HepG2 (cell line): ENCODE measurements around the gene SEMA3B. TPM values are rescaled to one million over a fixed set of nuclear protein-coding genes. Genes with fewer than 3 reads are reported as not detected.

ENCODE experiments used
- ASH2L ChIP-seq: fragments of 300-600, 200-600 bp; sonication (generic); IDR thresholded peaks from 2 replicates; pipeline ENCODE4 v1.7.0; 2017; ENCODE audit warnings: low read depth, mild to moderate bottlenecking, moderate library complexity, mixed read lengths, low read length; ENCODE audit not compliant: insufficient read length
- BORCS8-MEF2B ChIP-seq: sonication (generic); formaldehyde crosslinking; IDR thresholded peaks from 2 replicates; pipeline ENCODE4 v1.8.0; 2022; ENCODE audit warnings: mild to moderate bottlenecking, missing genetic modification reagents
- CCDC6 ChIP-seq: sonication (generic); formaldehyde crosslinking; IDR thresholded peaks from 2 replicates; pipeline ENCODE4 v1.8.1; 2022; ENCODE audit warnings: mild to moderate bottlenecking, missing genetic modification reagents, moderate library complexity
- FOSL1 ChIP-seq: sonication (generic); formaldehyde crosslinking; IDR thresholded peaks from 2 replicates; pipeline ENCODE4 v1.9.0; 2021; ENCODE audit warnings: missing genetic modification reagents, borderline replicate concordance
- IRF2 ChIP-seq: IDR thresholded peaks from 2 replicates; pipeline ENCODE4 v1.6.1; 2018; ENCODE audit warnings: missing genetic modification reagents, missing compliant biosample characterization
- JUND ChIP-seq: sonication (generic); formaldehyde crosslinking; IDR thresholded peaks from 2 replicates; pipeline ENCODE4 v1.8.0; 2022; ENCODE audit warnings: mild to moderate bottlenecking, missing genetic modification reagents
- MATR3 ChIP-seq: sonication (generic); formaldehyde crosslinking; IDR thresholded peaks from 2 replicates; pipeline ENCODE4 v1.4.0; 2020; ENCODE audit warnings: missing genetic modification reagents
- NCOA5 ChIP-seq: sonication (generic); formaldehyde crosslinking; IDR thresholded peaks from 2 replicates; pipeline ENCODE4 v1.4.0; 2020; ENCODE audit warnings: missing genetic modification reagents
- NR1H2 ChIP-seq: sonication (generic); formaldehyde crosslinking; IDR thresholded peaks from 2 replicates; pipeline ENCODE4 v1.8.1; 2022; ENCODE audit warnings: low read depth, missing genetic modification reagents, borderline replicate concordance
- RFXAP ChIP-seq: sonication (generic); formaldehyde crosslinking; IDR thresholded peaks from 2 replicates; pipeline ENCODE4 v1.4.0; 2020; ENCODE audit warnings: missing genetic modification reagents, borderline replicate concordance
- SIX1 ChIP-seq: sonication (generic); formaldehyde crosslinking; IDR thresholded peaks from 2 replicates; pipeline ENCODE4 v1.4.0; 2020; ENCODE audit warnings: missing genetic modification reagents, borderline replicate concordance
- ZNF335 ChIP-seq: sonication (generic); formaldehyde crosslinking; IDR thresholded peaks from 2 replicates; pipeline ENCODE4 v1.4.0; 2020; ENCODE audit warnings: missing genetic modification reagents
- ZNF34 ChIP-seq: sonication (generic); formaldehyde crosslinking; IDR thresholded peaks from 2 replicates; pipeline ENCODE4 v1.4.0; 2020; ENCODE audit warnings: mild to moderate bottlenecking, missing genetic modification reagents, borderline replicate concordance
- ZNF441 ChIP-seq: sonication (generic); formaldehyde crosslinking; IDR thresholded peaks from 2 replicates; pipeline ENCODE4 v1.7.0; 2021; ENCODE audit warnings: missing genetic modification reagents, borderline replicate concordance
- ZNF552 ChIP-seq: sonication (generic); formaldehyde crosslinking; IDR thresholded peaks from 2 replicates; pipeline ENCODE4 v1.9.0; 2022; ENCODE audit warnings: missing genetic modification reagents, mild to moderate bottlenecking, borderline replicate concordance
- ZUFSP ChIP-seq: sonication (generic); formaldehyde crosslinking; IDR thresholded peaks from 2 replicates; pipeline ENCODE4 v1.9.0; 2021; ENCODE audit warnings: missing genetic modification reagents, mild to moderate bottlenecking, borderline replicate concordance
- ZXDC ChIP-seq: sonication (generic); formaldehyde crosslinking; IDR thresholded peaks from 2 replicates; pipeline ENCODE4 v1.5.0; 2020; ENCODE audit warnings: mild to moderate bottlenecking, missing genetic modification reagents
- polyA plus RNA-seq, 8 experiments: library from polyadenylated mRNA; depleted of rRNA in 3 of 8; stranded (reverse) in 7 of 8; unstranded in 1 of 8; fragments of >200 nt; fragmentation: Illumina TruSeq in 4 of 8; extraction: Trizol in 4 of 8; gene quantifications; 2 replicates each; pipeline versions ENCODE4 v1.2.1 to v1.2.3, GENCODE V29; 2011 to 2016; ENCODE audit warnings: low read depth in 4 of 8, missing spikeins in 1 of 8, mixed read lengths in 1 of 8; ENCODE audit not compliant: insufficient read depth in 1 of 8
- total RNA-seq, 5 experiments: library from RNA; depleted of rRNA; stranded (reverse); fragments of >200 nt; fragmentation: Illumina TruSeq; extraction: Trizol; gene quantifications; 2 replicates each; pipeline ENCODE4 v1.2.3, GENCODE V29; 2016; ENCODE audit warnings: low read depth in 1 of 5
- TF ChIP-seq, protein P1 (sequence below): sonication (generic); formaldehyde crosslinking; IDR thresholded peaks from 2 replicates; pipeline ENCODE4 v1.8.1; 2023; ENCODE audit warnings: mild to moderate bottlenecking, inconsistent platforms, moderate library complexity, missing genetic modification reagents, borderline replicate concordance
- TF ChIP-seq, protein P2 (sequence below): fragments of 450-650 bp; IDR thresholded peaks from 2 replicates; pipeline ENCODE4 v1.6.1; 2017
- TF ChIP-seq, protein P3 (sequence below): sonication (generic); formaldehyde crosslinking; IDR thresholded peaks from 2 replicates; pipeline ENCODE4 v1.5.0; 2020; ENCODE audit warnings: mild to moderate bottlenecking, missing genetic modification reagents

Gene SEMA3B
- total and polyA plus RNA-seq, 2 of the 13 experiments (the other 11 are each of a cell fraction or from before 2014, with no cell fraction given): 93.2 to 158 TPM

DNA sequence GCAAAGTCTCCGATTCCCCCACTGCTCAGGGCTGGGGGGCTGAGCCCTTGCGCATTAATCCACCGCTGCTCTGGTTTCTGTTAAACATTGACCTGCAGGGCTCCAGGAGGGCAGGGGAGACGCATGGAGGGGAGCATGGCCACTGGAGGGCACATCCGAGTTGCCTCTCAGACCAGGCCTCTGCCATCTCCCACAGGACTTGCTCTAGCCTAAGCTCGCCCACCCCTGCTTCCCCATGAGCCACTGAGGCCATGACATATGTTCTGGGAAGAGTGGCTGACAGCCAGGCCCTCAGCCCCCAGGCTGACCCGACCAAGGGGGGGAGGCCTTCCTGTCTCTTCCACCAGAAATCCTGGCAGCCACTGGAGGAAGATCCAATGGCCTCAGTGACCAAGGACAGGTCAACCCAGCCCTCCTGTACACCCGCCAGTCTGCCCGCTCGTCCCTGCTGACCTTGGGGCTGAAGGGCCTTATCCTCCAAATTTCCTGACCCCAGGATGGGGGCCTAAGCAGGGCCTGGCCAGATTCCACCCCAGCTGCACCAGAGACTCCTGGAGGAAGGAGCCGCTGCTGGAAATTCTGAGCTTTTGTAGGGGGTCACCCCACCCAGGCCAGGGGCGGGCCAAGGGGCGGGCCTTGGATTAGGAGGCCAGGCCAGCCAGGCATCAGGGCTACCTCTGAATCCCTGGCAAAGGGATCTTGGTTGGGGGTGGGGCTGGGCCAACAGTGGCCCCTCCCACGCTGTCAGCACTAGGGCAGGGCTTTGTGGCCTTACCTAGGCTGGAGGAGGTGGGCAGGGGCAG, 34.3 kb downstream of the SEMA3B start, which contains the start of gene HYAL1 (continued):
- TF ChIP-seq, protein P1, sequence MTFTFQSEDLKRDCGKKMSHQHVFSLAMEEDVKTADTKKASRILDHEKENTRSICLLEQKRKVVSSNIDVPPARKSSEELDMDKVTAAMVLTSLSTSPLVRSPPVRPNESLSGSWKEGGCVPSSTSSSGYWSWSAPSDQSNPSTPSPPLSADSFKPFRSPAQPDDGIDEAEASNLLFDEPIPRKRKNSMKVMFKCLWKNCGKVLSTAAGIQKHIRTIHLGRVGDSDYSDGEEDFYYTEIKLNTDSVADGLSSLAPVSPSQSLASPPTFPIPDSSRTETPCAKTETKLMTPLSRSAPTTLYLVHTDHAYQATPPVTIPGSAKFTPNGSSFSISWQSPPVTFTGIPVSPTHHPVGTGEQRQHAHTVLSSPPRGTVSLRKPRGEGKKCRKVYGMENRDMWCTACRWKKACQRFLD: no peak
- TF ChIP-seq ZNF335 (CRISPR knock-in tag) (peak; percentile 72), FOSL1 (no peak), NR1H2 (CRISPR knock-in tag) (no peak), JUND (CRISPR knock-in tag) (peak; percentile 65; the same call in 1 of the 2 replicates), ZNF34 (CRISPR knock-in tag) (no peak; the same call in 1 of the 2 replicates), ZUFSP (CRISPR knock-in tag) (no peak), BORCS8-MEF2B (CRISPR knock-in tag) (peak; percentile 84), SIX1 (no peak), ASH2L (peak; percentile 62), ZNF552 (CRISPR knock-in tag) (0 out of 2 replicates have a peak, but pooled peaks have one; percentile 53), IRF2 (CRISPR knock-in tag) (0 out of 2 replicates have a peak, but pooled peaks have one; percentile 9), MATR3 (no peak), CCDC6 (CRISPR knock-in tag) (peak; percentile 79), ZXDC (CRISPR knock-in tag) (no peak; the same call in none of the 2 replicates), ZNF441 (CRISPR knock-in tag) (no peak), NCOA5 (CRISPR knock-in tag) (no peak), RFXAP (CRISPR knock-in tag) (peak; percentile 68; the same call in 1 of the 2 replicates)
- TF ChIP-seq, protein P2, sequence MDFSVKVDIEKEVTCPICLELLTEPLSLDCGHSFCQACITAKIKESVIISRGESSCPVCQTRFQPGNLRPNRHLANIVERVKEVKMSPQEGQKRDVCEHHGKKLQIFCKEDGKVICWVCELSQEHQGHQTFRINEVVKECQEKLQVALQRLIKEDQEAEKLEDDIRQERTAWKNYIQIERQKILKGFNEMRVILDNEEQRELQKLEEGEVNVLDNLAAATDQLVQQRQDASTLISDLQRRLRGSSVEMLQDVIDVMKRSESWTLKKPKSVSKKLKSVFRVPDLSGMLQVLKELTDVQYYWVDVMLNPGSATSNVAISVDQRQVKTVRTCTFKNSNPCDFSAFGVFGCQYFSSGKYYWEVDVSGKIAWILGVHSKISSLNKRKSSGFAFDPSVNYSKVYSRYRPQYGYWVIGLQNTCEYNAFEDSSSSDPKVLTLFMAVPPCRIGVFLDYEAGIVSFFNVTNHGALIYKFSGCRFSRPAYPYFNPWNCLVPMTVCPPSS: no peak
- TF ChIP-seq, protein P3, sequence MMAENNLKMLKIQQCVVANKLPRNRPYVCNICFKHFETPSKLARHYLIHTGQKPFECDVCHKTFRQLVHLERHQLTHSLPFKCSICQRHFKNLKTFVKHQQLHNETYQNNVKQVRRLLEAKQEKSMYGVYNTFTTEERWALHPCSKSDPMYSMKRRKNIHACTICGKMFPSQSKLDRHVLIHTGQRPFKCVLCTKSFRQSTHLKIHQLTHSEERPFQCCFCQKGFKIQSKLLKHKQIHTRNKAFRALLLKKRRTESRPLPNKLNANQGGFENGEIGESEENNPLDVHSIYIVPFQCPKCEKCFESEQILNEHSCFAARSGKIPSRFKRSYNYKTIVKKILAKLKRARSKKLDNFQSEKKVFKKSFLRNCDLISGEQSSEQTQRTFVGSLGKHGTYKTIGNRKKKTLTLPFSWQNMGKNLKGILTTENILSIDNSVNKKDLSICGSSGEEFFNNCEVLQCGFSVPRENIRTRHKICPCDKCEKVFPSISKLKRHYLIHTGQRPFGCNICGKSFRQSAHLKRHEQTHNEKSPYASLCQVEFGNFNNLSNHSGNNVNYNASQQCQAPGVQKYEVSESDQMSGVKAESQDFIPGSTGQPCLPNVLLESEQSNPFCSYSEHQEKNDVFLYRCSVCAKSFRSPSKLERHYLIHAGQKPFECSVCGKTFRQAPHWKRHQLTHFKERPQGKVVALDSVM: no peak; the same call in none of the 2 replicates
